ENCODE measurements around the gene TADA2A. TPM values are rescaled to one million over a fixed set of nuclear protein-coding genes. Genes with fewer than 3 reads are reported as not detected.

Gene TADA2A
- total and polyA plus RNA-seq, 2 of the 8 experiments (the other 6 are each of a cell fraction or from before 2014, with no cell fraction given), result 8.4 to 18.5 TPM

DNA sequence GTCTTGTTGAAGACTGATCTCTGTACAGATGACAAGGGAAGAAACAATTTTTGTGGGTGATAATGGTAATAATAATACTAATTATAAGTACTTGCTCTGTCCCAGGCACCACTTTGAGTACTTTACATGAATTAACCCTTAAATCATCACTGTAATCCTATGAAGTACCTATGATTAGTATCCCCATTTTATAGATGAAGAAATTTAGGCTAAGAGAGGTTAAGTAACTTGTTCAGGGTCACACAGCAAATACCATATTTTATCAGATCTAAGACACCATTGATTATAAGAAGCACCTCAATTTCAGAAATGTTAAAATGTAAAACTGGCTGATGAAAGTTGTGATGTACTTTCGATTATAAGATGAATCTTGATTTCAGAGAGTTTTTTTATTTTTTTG, 18.6 kb downstream of the TADA2A start:
- H3K4me1 ChIP-seq (replicated peaks in 1 of 4; ENCODE audit: control insufficient read depth in 3 of 4, insufficient read depth in 4 of 4, low read length in 3 of 4), result no peaks in the 10 kb centered on the region
- H2AFZ ChIP-seq (ENCODE audit: low read length), result no peak overlapping the region
- no peaks in the 10 kb centered on the region for H3K23me2 ChIP-seq (ENCODE audit: low read depth, low read length)
- H4K91ac ChIP-seq (replicated peaks; ENCODE audit: insufficient read length, low read length), result no peak overlapping the region
- H2BK12ac ChIP-seq (ENCODE audit: low read depth, low read length), result no peak overlapping the region
- H3K4me3 ChIP-seq (ENCODE audit: extremely low read depth in 1 of 4, insufficient read depth in 2 of 4, low read depth in 3 of 4, low read length in 4 of 4), result no peak overlapping the region
- H3K9ac ChIP-seq (replicated peaks in 1 of 4; ENCODE audit: extremely low read depth in 1 of 4, low read depth in 3 of 4, low read length in 3 of 4), result no peak overlapping the region
- no peak overlapping the region for H3K4me2 ChIP-seq (ENCODE audit: insufficient read depth in 1 of 2, low read depth in 2 of 2, low read length in 2 of 2)
- FAIRE-seq, result no peak
- no peak overlapping the region for H2BK120ac ChIP-seq (replicated peaks; ENCODE audit: low read depth, low read length)
- no peak overlapping the region for H4K8ac ChIP-seq (ENCODE audit: extremely low read depth, insufficient read depth, low read length)
- H3K79me1 ChIP-seq (ENCODE audit: low read depth, low read length), result no peaks in the 10 kb centered on the region
- H4K20me1 ChIP-seq (replicated peaks in 1 of 2; ENCODE audit: control insufficient read depth in 1 of 2, insufficient read depth in 2 of 2, low read length in 2 of 2), result peaks cover 0 to 2% of the 10 kb centered on the region in 2 experiments
- H3K27me3 ChIP-seq (replicated peaks in 1 of 4; ENCODE audit: control insufficient read depth in 3 of 4, extremely low read depth in 1 of 4, insufficient read depth in 3 of 4, low read length in 3 of 4), result no peaks in the 10 kb centered on the region
- no peak overlapping the region for H3K23ac ChIP-seq (ENCODE audit: insufficient read length)
- 88% methylated on average over 1 of the region's 1 CpG; no CpG with 5 or more reads in 1 of the 2 experiments for WGBS, 2 experiments (ENCODE audit: extremely low coverage in 1 of 2, insufficient coverage in 1 of 2, insufficient read length in 1 of 2, insufficient replicate concordance in 2 of 2, low coverage in 1 of 2, low lambda C conversion rate in 2 of 2, missing lambda C conversion rate in 1 of 2)
- H2BK15ac ChIP-seq (ENCODE audit: low read length), result no peak overlapping the region
- no peak overlapping the region for H3K14ac ChIP-seq (ENCODE audit: insufficient read length)
- H3K18ac ChIP-seq (ENCODE audit: extremely low read depth, low read length), result no peak overlapping the region
- no peak overlapping the region for H2AK5ac ChIP-seq (ENCODE audit: low read depth, low read length)
- no peak overlapping the region for H3K27ac ChIP-seq (ENCODE audit: low read depth, low read length)
- DNase-seq (ENCODE audit: low read depth in 1 of 2, low spot score in 2 of 2), result no peak
- no peak overlapping the region for H2BK5ac ChIP-seq (ENCODE audit: low read depth, low read length)
- no peaks in the 10 kb centered on the region for H3K79me2 ChIP-seq (ENCODE audit: control insufficient read depth in 1 of 2, insufficient read depth in 2 of 2, low read length in 2 of 2)
- no peak overlapping the region for H2BK20ac ChIP-seq (ENCODE audit: low read length)
- POLR2A ChIA-PET (ENCODE audit: partially characterized antibody), result interaction anchor here (1.5 kb wide), 1 partner anchor 11 kb away, joined by 3 read pairs; no protein-coding TSS in a partner anchor
- CTCF ChIA-PET (ENCODE audit: partially characterized antibody), result interaction anchor here (2.5 to 6.8 kb wide), 2 partner anchors 10 to 12 kb away, joined by 12 to 55 read pairs; no protein-coding TSS in a partner anchor
- no peak overlapping the region for H3K4ac ChIP-seq (replicated peaks; ENCODE audit: insufficient read length, low read depth, low read length)
- no peak overlapping the region for H3K56ac ChIP-seq (replicated peaks; ENCODE audit: insufficient read length, low read depth, low read length)
- peaks cover 0 to 25% (median 7%) of the 10 kb centered on the region in 4 experiments; a peak in 5 of 8 replicates for H3K36me3 ChIP-seq (ENCODE audit: control insufficient read depth in 2 of 4, insufficient read depth in 4 of 4, low read length in 3 of 4)
- no peaks in the 10 kb centered on the region for H3K9me3 ChIP-seq (ENCODE audit: insufficient read depth in 2 of 2, low read depth in 1 of 2, low read length in 1 of 2)
- H4K5ac ChIP-seq (ENCODE audit: insufficient read length, low read depth, low read length), result no peak overlapping the region
- TF ChIP-seq SP2 (IDR thresholded peaks at IDR 0.05; ENCODE audit: low read length) (no peak), RFX5 (IDR thresholded peaks at IDR 0.05; ENCODE audit: borderline replicate concordance, low read depth, low read length) (no peak), RAD21 (IDR thresholded peaks at IDR 0.05 in 1 of 2, conservative IDR thresholded peaks at IDR 0.05 in 1 of 2; ENCODE audit: low read depth in 2 of 2, low read length in 2 of 2) (no peak), JUND (IDR thresholded peaks at IDR 0.05; ENCODE audit: low read length) (no peak), GTF2F1 (IDR thresholded peaks at IDR 0.05; ENCODE audit: borderline replicate concordance, low read depth, low read length) (no peak), CBX8 (IDR thresholded peaks at IDR 0.05; ENCODE audit: borderline replicate concordance, low read depth, low read length) (no peak), SIRT6 (IDR thresholded peaks at IDR 0.05; ENCODE audit: low read length) (no peak), CEBPB (IDR thresholded peaks at IDR 0.05; ENCODE audit: low read depth, low read length) (no peak), SP4 (IDR thresholded peaks at IDR 0.05; ENCODE audit: low read length) (no peak)
